HepG2 (cell line): ENCODE results near the gene RBM23. TPM values are rescaled to one million over a fixed set of nuclear protein-coding genes. Genes with fewer than 3 reads are reported as not detected.

Experiments used
- CHD4 ChIP-seq: fragments of 200-600 bp; sonication (generic); IDR thresholded peaks from 2 replicates; pipeline ENCODE4 v1.7.0; 2017; ENCODE audit warnings: mild to moderate bottlenecking, low read length, borderline replicate concordance
- DNMT3B ChIP-seq: conservative IDR thresholded peaks from 2 replicates; pipeline ENCODE4 v1.6.1; 2016; ENCODE audit warnings: missing biosample characterization, control low read depth
- DPF2 ChIP-seq: sonication (generic); formaldehyde crosslinking; IDR thresholded peaks from 2 replicates; pipeline ENCODE4 v1.4.0; 2020; ENCODE audit warnings: mild to moderate bottlenecking, low read depth, missing genetic modification reagents, borderline replicate concordance
- FOXM1 ChIP-seq: sonication (generic); formaldehyde crosslinking; IDR thresholded peaks from 2 replicates; pipeline ENCODE4 v1.5.0; 2020; ENCODE audit warnings: missing genetic modification reagents
- SMAD1 ChIP-seq: sonication (generic); formaldehyde crosslinking; IDR thresholded peaks from 2 replicates; pipeline ENCODE4 v1.4.0; 2020; ENCODE audit warnings: missing genetic modification reagents, low read depth, mild to moderate bottlenecking, borderline replicate concordance
- SMYD3 ChIP-seq: sonication (generic); formaldehyde crosslinking; IDR thresholded peaks from 2 replicates; pipeline ENCODE4 v1.8.1; 2023; ENCODE audit warnings: mild to moderate bottlenecking, missing genetic modification reagents
- ZNF644 ChIP-seq: IDR thresholded peaks from 2 replicates; pipeline ENCODE4 v1.6.1; 2016; ENCODE audit warnings: low read depth
- ZNF75D ChIP-seq: sonication (generic); formaldehyde crosslinking; IDR thresholded peaks from 2 replicates; pipeline ENCODE4 v1.8.1; 2023; ENCODE audit warnings: missing genetic modification reagents, mild to moderate bottlenecking, borderline replicate concordance
- polyA plus RNA-seq, 8 experiments: library from polyadenylated mRNA; depleted of rRNA in 3 of 8; stranded (reverse) in 7 of 8; unstranded in 1 of 8; fragments of >200 nt; fragmentation: Illumina TruSeq in 4 of 8; extraction: Trizol in 4 of 8; gene quantifications; 2 replicates each; pipeline versions ENCODE4 v1.2.1 to v1.2.3, GENCODE V29; 2011 to 2016; ENCODE audit warnings: low read depth in 4 of 8, missing spikeins in 1 of 8, mixed read lengths in 1 of 8; ENCODE audit not compliant: insufficient read depth in 1 of 8
- total RNA-seq, 5 experiments: library from RNA; depleted of rRNA; stranded (reverse); fragments of >200 nt; fragmentation: Illumina TruSeq; extraction: Trizol; gene quantifications; 2 replicates each; pipeline ENCODE4 v1.2.3, GENCODE V29; 2016; ENCODE audit warnings: low read depth in 1 of 5
- TF ChIP-seq, protein P1 (sequence below): sonication (generic); formaldehyde crosslinking; IDR thresholded peaks from 2 replicates; pipeline ENCODE4 v1.5.1; 2020; ENCODE audit warnings: missing genetic modification reagents, mild to moderate bottlenecking, borderline replicate concordance
- TF ChIP-seq, protein P2 (sequence below): sonication (generic); formaldehyde crosslinking; IDR thresholded peaks from 2 replicates; pipeline ENCODE4 v1.4.0; 2020; ENCODE audit warnings: missing genetic modification reagents
- TF ChIP-seq, protein P3 (sequence below): sonication (generic); formaldehyde crosslinking; IDR thresholded peaks from 2 replicates; pipeline ENCODE4 v1.5.0; 2020; ENCODE audit warnings: missing genetic modification reagents
- TF ChIP-seq, protein P4 (sequence below): sonication (generic); formaldehyde crosslinking; conservative IDR thresholded peaks from 2 replicates; pipeline ENCODE4 v1.5.0; 2020; ENCODE audit warnings: missing genetic modification reagents
- TF ChIP-seq, protein P5 (sequence below): conservative IDR thresholded peaks from 2 replicates; pipeline ENCODE4 v1.6.1; 2018; ENCODE audit warnings: missing genetic modification reagents
- TF ChIP-seq, protein P6 (sequence below): IDR thresholded peaks from 2 replicates; pipeline ENCODE4 v1.6.1; 2016; ENCODE audit warnings: mild to moderate bottlenecking, missing biosample characterization, missing genetic modification reagents

Gene RBM23
- total and polyA plus RNA-seq, 2 of the 13 experiments (the other 11 are each of a cell fraction or from before 2014, with no cell fraction given): 1.5 to 2.1 TPM

DNA sequence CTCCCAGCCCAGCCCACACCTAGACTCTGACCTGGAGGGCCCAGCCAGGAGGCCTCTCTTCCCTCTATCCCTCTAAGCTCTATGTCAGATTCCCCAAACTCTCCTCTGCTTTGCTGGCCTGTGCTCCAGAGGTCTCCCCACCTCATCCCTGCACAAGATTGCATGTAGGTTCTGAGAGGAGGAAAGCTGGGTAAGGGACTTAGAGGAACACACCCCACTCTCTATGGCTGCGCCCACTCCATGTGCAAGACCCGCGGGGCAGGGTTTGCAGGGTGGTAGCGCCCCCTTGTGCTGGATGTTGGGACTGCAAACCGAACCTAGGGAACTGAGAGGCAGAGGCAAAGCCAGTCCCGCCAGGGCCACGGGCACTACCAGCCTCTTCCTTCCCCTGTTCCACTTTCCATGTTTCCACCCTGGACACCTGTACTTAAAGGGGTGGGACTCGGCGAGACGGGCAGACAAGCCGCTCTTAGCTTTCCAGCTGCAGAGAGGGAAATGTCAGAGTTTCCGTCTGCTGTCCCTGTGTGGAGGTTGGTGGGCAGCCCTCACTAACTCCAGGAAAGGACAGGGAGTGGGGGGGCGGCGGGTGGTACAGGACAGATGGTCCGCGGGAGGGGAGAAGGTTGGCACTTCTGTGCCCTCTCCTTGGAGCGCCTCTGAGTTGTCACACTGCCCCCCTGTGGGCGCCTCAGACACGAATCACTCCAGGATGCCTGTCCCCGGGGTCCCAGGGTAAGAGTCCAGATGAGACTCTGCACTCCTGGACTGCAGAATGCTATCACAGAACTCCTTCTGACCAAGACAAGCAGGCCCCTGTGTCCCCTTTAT, 65.8 kb downstream of the RBM23 start (continued):
- TF ChIP-seq, protein P1, sequence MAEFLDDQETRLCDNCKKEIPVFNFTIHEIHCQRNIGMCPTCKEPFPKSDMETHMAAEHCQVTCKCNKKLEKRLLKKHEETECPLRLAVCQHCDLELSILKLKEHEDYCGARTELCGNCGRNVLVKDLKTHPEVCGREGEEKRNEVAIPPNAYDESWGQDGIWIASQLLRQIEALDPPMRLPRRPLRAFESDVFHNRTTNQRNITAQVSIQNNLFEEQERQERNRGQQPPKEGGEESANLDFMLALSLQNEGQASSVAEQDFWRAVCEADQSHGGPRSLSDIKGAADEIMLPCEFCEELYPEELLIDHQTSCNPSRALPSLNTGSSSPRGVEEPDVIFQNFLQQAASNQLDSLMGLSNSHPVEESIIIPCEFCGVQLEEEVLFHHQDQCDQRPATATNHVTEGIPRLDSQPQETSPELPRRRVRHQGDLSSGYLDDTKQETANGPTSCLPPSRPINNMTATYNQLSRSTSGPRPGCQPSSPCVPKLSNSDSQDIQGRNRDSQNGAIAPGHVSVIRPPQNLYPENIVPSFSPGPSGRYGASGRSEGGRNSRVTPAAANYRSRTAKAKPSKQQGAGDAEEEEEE: peak; percentile 97; the same call in 1 of the 2 replicates
- TF ChIP-seq SMYD3 (CRISPR knock-in tag): peak; percentile 85; the same call in 1 of the 2 replicates
- TF ChIP-seq CHD4: peak; percentile 96
- TF ChIP-seq DPF2 (CRISPR knock-in tag): no peak
- TF ChIP-seq SMAD1 (CRISPR knock-in tag): peak; percentile 78; the same call in 1 of the 2 replicates
- TF ChIP-seq, protein P2, sequence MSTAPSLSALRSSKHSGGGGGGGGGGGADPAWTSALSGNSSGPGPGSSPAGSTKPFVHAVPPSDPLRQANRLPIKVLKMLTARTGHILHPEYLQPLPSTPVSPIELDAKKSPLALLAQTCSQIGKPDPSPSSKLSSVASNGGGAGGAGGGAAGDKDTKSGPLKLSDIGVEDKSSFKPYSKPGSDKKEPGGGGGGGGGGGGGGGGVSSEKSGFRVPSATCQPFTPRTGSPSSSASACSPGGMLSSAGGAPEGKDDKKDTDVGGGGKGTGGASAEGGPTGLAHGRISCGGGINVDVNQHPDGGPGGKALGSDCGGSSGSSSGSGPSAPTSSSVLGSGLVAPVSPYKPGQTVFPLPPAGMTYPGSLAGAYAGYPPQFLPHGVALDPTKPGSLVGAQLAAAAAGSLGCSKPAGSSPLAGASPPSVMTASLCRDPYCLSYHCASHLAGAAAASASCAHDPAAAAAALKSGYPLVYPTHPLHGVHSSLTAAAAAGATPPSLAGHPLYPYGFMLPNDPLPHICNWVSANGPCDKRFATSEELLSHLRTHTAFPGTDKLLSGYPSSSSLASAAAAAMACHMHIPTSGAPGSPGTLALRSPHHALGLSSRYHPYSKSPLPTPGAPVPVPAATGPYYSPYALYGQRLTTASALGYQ (CRISPR knock-in tag): no peak
- peak; percentile 91 for TF ChIP-seq ZNF644 (CRISPR knock-in tag)
- TF ChIP-seq, protein P3, sequence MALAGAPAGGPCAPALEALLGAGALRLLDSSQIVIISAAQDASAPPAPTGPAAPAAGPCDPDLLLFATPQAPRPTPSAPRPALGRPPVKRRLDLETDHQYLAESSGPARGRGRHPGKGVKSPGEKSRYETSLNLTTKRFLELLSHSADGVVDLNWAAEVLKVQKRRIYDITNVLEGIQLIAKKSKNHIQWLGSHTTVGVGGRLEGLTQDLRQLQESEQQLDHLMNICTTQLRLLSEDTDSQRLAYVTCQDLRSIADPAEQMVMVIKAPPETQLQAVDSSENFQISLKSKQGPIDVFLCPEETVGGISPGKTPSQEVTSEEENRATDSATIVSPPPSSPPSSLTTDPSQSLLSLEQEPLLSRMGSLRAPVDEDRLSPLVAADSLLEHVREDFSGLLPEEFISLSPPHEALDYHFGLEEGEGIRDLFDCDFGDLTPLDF (CRISPR knock-in tag): no peak
- no peak for TF ChIP-seq ZNF75D (CRISPR knock-in tag)
- TF ChIP-seq, protein P4, sequence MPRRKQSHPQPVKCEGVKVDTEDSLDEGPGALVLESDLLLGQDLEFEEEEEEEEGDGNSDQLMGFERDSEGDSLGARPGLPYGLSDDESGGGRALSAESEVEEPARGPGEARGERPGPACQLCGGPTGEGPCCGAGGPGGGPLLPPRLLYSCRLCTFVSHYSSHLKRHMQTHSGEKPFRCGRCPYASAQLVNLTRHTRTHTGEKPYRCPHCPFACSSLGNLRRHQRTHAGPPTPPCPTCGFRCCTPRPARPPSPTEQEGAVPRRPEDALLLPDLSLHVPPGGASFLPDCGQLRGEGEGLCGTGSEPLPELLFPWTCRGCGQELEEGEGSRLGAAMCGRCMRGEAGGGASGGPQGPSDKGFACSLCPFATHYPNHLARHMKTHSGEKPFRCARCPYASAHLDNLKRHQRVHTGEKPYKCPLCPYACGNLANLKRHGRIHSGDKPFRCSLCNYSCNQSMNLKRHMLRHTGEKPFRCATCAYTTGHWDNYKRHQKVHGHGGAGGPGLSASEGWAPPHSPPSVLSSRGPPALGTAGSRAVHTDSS: no peak
- TF ChIP-seq, protein P5, sequence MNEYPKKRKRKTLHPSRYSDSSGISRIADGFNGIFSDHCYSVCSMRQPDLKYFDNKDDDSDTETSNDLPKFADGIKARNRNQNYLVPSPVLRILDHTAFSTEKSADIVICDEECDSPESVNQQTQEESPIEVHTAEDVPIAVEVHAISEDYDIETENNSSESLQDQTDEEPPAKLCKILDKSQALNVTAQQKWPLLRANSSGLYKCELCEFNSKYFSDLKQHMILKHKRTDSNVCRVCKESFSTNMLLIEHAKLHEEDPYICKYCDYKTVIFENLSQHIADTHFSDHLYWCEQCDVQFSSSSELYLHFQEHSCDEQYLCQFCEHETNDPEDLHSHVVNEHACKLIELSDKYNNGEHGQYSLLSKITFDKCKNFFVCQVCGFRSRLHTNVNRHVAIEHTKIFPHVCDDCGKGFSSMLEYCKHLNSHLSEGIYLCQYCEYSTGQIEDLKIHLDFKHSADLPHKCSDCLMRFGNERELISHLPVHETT (CRISPR knock-in tag): no peak
- TF ChIP-seq, protein P6, sequence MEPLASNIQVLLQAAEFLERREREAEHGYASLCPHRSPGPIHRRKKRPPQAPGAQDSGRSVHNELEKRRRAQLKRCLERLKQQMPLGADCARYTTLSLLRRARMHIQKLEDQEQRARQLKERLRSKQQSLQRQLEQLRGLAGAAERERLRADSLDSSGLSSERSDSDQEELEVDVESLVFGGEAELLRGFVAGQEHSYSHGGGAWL (CRISPR knock-in tag): peak; percentile 82; the same call in 1 of the 2 replicates
- TF ChIP-seq DNMT3B (CRISPR knock-in tag): no peak; the same call in 1 of the 2 replicates
- no peak for TF ChIP-seq FOXM1
